NCI-H2196 treated with DMSO at 0.1 percent for 48 hours (cell line): ENCODE measurements around the gene MED14.
A peak's percentile ranks its signal among the peaks of the same experiment; 100 is the strongest.
"Not testable (repeated sequence)": the region's sequence is repeated elsewhere in the genome, so short reads cannot be mapped to it uniquely, and the experiment has no call there.

Experiments
- DNase-seq: peaks from one replicate; lab custom pipeline; 2025; ENCODE audit not compliant: unreplicated experiment; lab: John Stamatoyannopoulos, UW

The MED14 gene

DNA sequence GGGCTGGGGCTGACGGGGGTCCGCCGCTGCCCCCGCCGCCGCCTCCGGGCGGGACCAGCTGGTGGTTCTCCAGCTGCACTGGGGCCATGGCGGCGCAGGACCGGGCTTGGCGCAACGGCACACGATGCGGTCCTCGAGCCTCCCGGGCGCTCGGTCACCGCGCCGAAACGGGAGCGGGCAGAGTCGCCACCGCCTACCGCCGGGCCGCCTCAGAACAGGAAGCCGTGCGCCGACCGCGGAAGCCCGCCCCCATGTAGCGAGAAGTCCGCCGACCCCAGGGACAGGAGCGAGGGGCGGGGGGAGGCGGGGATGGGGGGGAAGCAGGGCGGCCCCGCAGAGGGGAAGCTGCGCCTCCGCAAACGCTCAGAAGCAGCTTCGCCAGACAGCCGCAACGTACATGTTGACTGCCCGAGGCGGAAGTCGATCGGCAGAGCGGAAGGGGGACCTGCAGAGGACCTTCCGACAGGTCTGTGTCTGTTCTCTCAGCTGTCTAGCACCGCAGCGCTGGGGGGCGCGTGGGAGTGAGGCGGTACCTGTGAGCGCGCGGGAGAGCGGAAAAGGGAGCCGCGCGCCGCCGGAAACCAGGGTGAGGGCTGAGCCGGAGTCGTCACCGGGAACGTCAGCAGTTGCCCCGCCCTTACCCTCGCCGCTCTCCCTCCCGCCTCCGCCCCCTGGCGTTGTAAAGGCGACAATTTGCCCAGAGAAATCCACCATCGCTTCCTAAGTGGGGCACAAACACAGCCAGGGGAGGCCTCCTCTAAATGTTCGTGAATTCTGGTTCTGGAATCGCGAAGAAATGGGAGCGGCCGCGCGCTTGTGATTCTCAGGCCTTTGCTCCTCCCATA lies at the start of gene MED14:
TSS of gene MED14 (minus strand) at position 218 of the 845 bp plus-strand sequence. CDS start at position 88, 130 bp downstream.
- peak; percentile 79 for DNase-seq

DNA sequence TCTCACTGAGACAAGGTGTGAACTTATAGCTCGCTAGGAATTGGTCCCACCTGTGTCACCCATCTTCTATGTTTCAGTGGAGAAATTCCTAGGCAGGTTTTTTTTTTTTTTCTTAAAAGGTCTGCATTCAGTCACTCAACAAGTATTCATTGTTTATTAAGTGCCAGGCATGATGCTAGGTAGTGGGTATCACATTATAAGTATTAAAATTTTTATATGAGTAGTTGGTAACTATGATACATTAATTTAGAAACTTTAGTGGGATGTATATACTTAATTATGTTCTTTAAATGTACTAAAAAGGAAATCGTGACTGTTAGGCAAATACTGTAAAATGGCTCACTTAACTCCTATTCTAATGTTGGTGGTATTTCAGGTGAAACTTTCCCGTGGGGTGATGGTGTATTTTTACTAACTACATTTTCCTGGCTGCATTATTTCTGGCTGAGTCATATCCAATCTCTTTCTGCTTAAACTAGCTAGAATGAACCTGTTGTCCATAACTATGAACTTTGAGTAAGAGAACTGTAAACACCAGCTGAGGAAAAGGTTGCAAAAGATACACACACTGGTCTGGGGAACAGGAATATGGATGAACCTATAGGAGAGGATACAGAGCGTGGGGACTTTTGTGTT lies 49.3 kb upstream of the MED14 start:
- DNase-seq, result no peak

DNA sequence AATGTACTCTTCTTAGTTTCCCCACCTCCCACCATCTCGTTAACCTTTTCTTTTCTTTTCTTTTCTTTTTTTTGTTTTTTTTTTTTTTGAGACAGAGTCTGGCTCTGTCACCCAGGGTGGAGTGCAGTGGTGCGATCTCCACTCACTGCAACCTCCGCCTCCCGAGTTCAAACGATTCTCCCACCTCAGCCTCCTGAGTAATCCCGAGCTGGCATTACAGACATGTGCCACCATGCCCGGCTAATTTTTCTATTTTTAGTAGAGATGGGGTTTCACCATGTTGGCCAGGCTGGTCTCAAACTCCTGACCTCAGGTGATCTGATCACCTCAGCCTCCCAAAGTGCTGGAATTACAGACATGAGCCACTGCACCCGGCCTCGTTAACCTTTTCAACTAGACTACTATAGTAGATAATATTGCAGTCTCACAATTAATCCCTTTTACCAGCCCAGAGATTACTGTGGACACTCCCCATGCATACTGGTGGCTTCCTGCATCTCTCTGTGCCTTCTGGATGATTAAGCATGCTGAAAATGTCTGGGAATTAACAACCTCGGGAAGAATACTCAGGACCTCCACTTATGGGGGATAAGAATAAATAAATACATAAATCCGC lies 47.4 kb upstream of the MED14 start:
- not testable (repeated sequence) for DNase-seq

DNA sequence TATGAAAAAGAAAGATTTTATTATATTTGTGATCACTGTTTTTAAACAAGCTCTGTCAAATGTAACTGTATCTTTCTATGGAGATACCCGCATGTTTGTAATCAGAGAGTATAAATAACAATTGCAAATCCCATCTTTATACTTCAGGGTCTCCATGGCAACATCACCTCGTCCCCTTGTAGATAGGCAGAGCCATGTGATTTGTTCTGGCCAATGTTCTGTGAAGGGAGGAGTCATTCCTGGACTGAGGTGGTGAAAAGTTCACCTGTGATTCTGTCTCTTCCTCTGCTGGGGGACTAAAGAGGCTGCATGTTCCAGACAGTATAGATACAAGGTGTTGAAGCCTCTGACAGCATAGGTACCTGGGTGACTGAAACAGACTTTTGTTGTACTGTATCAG lies 45.6 kb upstream of the MED14 start:
- DNase-seq, result no peak

DNA sequence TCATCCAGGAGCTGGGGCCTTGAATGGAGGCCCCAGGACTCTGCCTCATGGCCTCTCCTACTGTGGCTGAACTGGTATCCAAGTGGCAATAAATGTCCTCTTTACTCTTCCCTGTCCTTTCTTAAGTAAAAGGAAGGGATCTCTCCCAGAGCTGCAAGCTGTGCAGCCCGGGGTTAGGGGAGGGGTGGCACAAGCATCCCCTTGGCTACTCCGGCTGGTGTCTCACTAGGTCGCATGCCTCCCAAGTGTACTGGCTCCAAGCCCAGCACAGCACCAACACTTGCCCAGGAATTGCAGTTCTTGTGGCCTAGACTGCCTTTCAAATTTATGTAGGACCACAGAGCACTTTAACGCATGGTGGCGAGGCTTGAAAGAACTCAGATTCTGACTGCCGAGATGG lies 44.7 kb upstream of the MED14 start:
- DNase-seq, result no peak

DNA sequence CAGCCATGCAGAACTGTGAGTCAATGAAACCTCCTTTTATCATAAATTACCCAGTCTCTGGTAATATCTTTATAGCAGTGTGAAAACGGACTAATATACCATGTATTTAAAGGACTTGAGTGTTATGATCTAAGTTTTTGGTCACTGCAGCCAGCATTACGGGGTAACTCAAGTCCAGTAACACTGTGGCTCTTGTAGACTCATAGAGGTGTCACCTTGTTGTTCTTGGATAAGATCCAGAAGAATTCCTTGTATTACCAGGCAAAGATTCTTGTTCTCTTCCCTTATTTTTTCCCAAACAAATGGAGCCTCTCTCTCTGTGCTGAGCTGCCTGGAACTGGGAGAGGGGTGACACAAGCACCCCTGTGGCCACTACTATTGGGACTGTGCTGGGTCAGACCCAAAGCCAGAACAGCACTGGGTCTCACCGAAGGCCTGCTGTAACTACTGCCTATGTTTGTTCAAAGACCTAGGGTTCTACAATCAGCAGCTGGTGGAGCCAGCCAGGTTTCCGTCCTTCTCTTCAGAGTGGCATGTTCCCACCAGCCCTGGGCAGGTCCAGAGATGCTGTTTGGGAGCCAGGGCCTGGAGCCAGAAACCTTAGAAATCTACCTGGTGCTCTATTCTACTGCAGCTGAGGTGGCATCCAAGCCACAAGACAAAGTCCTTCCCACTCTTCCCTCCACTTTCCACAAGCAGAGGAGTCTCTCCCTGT lies 43.7 kb upstream of the MED14 start:
- no peak for DNase-seq

DNA sequence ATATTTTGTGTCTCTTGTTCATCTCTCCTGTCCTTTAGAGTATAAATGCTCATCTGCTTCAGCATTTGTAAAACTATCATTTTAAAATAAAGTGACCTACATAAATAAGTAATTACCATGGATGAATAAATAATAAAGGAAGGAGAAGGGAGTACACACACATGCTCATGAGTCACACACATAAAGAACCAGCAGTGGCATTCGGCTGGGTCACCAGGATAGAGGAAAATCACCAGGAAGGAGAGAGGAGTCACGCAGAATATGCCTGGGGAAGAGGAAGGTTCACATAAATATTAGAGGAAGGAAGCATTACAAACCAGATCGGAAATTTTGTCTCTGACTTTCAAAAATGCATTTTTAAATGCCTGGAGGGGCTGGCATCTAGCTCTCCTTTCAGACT lies 38.5 kb upstream of the MED14 start:
- no peak for DNase-seq

DNA sequence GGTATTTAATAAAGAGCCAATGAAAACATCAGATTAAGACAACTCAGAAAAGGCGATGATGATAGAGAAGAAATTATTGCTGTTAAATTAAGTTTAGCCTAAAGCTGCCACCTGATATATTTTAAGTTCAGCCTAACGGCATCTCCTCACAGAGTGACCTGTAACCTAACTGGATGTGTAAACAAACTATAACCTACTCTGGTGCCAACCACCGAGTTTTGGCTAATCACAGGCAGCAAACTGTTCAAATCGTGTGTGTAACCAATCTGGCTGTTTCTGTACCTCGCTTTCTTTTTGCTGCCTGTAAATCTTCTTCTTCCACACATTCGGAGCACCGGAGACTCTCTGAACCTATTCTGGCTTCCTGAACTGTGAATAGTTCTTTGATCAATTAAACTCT lies 37.8 kb upstream of the MED14 start:
- DNase-seq, result no peak

DNA sequence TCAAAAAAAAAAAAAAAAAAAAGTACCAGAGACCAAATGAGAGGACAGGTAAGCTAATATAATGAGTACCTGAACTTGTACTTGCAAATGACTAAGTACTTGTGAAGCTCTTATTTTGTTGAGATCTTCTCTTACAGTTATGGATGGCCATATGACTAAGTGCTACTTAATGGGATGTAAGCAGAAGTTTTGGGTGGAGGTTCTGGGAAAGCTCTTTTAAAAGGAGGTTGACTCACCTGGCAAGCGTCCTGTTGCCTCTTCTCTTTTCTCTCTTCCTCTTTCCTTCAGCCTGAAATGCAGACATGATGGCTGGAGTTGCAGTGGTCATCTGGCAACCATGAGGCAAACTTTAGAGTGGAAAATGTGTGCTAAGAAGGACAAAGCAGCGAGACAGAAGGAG lies 36.9 kb upstream of the MED14 start:
- DNase-seq, result no peak

DNA sequence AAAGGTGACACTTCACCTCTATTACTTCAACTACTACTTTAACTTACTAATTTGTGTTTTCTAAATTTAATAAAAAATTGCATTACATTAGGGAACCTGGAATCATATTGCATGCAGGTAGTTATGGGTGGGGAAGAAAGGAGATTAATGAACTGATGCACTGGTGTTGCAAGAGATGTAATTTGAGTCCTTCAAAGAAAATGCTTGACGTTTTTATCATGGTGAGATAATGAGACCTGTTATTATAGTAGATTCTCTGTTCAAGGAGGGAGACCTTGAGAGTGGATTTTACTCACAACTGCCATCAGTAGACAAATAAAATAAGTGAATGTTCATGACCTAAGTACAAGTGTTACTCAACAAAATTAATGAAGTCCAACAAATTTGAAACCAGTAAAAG lies 26.4 kb upstream of the MED14 start:
- DNase-seq, result no peak

DNA sequence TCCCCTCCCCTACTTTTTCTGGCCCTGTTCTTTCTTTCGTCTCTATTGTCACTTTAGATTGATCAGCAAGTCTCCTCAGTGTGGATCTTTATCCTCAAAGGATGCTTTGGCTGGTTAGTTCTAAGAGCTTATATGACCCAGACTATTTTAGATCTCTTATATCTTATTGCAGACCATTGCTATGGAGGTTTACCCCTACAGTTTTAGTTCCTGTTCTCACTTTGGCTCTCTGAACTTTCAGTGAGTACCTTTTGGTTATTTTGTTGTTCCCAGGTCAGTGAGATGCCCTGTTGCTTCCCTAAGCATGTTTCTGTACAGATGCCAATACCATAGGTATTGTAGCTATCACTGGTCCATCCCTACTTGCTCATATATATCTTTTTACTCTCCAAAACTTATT lies 24.0 kb upstream of the MED14 start:
- no peak for DNase-seq

DNA sequence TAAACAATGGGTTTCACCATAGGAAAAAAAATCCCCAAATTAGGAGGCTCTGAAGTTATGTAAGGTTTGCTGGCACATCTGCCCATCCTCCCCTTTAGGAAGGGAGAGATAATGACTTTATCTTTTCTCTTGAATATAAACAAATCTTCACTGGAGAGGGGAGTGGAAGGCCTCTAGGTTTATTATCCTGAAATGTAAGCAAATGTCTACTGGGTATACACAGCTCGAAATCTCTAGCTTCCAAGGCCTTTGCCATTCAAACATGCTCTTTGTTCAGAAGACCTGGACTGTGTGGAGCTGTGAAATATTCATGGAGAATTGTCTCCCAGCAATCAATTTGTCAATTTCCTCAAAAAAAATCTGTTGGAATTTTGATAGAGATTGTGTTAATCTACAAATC lies 21.7 kb upstream of the MED14 start:
- DNase-seq, result no peak

DNA sequence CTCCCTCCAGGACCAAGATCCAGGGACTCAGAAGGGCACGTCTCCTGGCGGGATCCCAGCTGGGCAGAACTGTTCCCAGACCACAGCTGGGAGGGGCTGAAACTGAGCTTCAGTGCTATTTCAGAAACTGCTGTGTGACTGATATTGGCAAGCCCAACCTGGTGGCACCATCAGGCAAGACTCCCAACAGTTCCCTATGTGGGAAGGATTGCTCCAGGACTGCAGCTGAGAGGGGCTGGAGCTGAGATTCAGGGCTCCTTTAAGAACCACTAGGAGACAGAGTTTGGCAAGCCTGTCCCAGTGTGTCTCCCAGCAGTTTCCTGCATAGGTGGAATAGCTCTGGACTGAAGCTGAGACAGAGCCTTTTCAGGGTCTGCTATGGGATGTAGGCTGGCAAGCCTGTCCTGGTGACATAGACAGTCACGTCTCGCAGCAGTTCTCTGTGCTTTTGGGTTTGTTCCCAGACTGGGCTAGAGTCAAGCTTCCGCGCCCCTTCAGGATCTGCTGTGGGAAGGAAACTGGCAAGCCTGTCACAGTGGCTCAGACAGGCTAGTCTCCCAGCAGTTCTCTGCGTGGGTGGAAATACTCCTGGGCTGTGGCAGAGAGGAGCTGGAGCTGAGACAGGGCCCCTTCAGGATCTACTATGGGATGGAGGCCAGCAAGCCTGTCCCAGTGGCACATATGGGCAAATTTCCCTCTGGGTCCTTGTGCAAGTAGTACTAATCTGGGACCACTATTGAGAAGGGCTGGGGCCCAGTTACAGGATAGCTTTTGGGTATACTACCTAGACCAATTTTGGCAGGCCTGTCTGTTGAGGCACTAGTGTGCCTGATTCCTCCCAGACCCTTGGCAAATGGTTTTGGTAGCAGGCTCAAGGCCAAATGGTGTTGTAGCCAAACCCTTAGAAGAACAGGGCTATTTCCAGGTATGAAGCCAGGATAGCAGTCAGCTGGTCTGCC lies 20.2 kb upstream of the MED14 start:
- DNase-seq, result no peak

DNA sequence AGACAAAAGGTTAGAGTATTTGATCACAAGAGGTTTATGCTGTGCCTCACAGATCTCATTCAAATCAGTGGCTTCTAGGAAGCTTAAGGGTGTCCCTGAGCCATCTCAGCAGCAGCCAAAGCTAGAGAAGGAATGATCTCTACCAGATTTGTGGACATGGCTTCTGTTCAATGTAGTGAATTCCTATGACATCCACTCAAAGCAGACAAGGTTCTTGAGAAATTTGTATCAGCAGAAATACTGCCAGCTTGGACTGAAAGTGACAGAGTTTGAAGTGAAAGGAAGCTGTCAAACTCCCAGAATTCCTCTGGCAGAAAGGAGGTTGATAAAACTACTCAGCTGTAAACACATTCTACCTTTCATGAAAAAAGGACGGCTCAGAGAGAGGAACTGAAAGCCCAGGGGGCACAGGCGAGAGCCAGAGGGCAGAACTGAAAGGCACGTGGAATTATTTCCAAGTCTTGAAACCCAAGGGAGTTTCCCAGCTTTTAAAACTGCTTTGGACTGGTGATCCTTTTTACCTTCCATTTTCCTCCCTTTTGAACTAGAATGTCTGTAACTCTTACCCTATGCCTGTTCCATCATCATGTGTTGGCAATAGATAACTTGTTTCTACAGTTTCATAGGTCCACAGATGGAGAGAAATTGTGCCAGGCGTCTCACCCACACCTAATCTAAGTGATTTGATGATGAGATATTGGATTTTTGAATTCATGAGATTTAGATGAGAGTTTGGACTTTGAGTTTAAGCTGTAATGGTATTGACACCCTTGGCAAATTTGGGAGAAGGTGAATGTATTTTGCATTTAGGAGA lies 14.5 kb upstream of the MED14 start:
- no peak for DNase-seq

DNA sequence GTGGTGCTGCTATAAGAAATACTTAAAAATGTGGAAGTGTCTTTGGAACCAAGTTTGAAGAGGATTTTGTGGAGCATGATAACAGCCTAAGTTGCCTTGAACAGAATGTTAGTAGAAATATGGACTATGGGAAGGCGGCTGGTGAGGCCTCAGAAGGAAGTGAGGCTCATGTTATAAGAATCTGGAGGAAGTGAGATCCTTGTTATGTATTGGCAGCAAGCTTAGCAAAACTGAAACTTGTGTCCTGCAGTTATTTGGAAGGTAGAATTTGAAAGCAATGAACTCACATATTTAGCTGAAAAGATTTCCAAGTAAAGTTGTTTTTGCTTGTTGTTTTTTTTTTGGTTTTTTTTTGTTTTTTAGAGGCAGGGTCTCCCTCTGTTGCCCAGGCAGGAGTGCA lies 13.6 kb upstream of the MED14 start:
- no peak for DNase-seq

DNA sequence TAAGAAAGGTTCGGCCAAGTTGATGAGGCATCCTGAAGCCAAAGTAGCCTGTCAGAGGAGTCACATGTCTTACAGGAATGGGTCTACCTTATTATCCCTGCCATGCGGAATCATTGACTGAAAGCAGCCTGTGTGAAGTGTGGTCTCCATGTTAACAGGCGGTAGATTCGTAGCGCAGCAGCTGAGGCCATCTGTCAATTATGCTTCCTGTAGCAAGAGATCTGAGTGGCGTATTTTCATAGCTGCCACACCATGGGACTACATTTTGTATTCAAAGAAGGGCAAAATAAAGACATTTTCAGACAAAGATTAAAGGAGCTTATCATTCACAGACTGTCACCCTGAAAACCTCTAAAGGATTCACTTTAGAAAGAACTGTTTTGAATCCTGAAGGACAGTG lies 11.2 kb upstream of the MED14 start:
- no peak for DNase-seq

DNA sequence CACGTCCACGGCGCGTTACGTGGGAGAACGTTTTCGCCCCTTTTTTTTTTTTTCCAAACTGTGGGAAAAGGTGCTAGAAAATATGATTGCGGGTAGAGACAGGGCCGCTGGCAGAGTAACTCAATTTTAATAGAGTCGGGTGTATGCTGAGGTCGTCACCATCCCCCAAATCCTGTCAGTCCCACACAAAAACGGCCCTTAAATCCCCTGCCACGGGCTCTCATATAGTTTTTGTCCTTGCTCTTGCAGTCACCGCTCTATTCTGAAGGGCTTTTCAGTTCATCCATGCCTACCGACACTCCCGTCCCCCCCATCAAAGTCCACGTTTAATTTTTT lies 796 bp upstream of the MED14 start:
- no peak for DNase-seq

DNA sequence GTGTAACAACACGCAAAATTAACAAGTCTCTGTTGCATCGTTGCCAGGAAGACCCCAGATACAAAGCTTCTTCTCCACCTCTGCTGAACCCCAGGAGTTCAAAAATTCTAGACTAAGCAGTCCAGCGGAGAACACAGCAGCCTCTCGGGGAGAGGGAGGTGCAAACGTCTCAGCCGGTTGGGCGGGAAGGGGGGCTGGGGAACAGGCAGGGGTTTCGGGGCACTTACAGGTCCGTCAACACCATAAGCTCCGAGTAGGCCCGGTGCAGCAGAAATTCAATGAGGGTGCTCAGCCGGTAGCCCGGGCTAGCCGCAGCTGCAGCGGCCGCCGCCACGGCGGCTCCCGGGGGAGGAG lies 394 bp downstream of the MED14 start:
- DNase-seq, result no peak

DNA sequence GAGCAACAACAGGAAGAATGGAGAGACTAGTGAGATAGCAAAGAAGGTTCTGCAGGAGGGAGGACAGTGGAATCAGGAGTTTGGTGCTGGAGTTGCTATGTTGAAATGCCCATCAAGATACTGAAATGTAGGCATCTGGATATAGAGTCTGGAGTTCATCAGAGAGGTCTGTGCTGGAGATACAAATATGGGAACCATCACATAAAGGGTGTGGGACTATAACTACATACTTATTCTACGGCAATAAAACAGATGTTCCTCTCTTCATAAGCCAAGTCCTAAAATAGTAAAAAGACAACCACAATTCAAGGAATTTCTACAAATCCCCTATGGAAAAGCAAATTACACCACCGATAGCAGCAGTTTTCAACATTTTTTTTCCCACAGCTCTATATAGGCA lies 1.6 kb downstream of the MED14 start:
- DNase-seq, result no peak

DNA sequence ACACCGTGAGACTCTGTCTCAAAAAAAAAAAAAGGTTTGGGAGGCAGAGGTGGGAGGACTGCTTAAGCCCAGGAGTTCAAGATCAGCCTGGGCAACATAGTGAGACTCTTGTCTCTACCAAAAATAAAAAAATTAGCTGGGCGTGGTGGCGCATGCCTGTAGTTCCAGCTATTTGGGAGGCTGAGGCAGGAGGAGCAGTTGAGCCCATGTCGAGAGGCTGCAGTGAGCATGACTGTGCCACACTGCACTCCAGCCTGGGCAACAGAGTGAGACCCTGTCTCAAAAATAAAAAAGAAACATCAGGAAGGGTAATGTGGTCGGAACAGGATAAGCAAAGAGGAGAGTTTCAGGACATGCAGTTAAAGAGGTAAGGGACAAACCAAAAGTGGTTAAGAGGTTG lies 2.8 kb downstream of the MED14 start:
- DNase-seq, result not testable (repeated sequence)
